Testis (tissue), 2 donors: ENCODE data around the gene E2F7.

Source experiments
- POLR2A ChIP-seq: fragments of 450-650 bp; IDR thresholded peaks from one replicate; pipeline ENCODE4 v1.6.1; 2017; ENCODE audit warnings: antibody characterized with exemption, mild to moderate bottlenecking, moderate library complexity
- TF ChIP-seq, protein P1 (sequence below), 3 experiments: fragments of 450-650 bp in 2 of 3; fragments of 200-600 bp in 1 of 3; sonication (generic) in 1 of 3; IDR thresholded peaks; one replicate each; pipeline ENCODE4 v1.5.1; 2016 to 2019; ENCODE audit warnings: antibody characterized with exemption in 3 of 3, mild to moderate bottlenecking in 2 of 3, moderate library complexity in 1 of 3

DNA sequence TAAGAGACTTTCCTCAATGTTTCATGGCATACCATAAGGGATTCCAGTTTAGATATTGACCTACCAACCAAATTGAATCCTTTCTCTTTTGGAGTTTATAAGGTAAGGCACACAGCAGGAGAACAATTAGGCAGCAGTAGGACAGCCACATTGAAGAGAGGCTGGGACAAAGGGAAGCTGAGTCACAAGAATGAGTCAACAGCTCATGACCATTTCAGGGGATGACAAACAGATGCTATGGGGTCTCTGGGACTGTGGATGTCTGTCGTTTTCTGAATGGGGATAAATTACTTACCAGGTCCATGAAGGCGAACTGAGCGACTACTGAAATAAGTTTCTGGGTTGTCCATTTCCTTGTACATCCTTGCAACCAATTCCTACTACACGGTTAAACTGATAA, 48.6 kb upstream of the E2F7 start:
- TF ChIP-seq POLR2A = no peak
- TF ChIP-seq, protein P1, sequence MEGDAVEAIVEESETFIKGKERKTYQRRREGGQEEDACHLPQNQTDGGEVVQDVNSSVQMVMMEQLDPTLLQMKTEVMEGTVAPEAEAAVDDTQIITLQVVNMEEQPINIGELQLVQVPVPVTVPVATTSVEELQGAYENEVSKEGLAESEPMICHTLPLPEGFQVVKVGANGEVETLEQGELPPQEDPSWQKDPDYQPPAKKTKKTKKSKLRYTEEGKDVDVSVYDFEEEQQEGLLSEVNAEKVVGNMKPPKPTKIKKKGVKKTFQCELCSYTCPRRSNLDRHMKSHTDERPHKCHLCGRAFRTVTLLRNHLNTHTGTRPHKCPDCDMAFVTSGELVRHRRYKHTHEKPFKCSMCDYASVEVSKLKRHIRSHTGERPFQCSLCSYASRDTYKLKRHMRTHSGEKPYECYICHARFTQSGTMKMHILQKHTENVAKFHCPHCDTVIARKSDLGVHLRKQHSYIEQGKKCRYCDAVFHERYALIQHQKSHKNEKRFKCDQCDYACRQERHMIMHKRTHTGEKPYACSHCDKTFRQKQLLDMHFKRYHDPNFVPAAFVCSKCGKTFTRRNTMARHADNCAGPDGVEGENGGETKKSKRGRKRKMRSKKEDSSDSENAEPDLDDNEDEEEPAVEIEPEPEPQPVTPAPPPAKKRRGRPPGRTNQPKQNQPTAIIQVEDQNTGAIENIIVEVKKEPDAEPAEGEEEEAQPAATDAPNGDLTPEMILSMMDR (IDR thresholded peaks at IDR 0.05) = no peak
